GM19468 (cell line): ENCODE measurements around the gene CADM2.

Source experiments
- ATAC-seq: cut with Tn5 transposase; IDR thresholded peaks from one replicate; pipeline ENCODE4 v1.9.1; 2021; ENCODE audit warnings: mild to moderate bottlenecking, moderate library complexity, moderate number of reproducible peaks; ENCODE audit not compliant: unreplicated experiment; ENCODE audit errors: extremely low read depth

The CADM2 gene

DNA sequence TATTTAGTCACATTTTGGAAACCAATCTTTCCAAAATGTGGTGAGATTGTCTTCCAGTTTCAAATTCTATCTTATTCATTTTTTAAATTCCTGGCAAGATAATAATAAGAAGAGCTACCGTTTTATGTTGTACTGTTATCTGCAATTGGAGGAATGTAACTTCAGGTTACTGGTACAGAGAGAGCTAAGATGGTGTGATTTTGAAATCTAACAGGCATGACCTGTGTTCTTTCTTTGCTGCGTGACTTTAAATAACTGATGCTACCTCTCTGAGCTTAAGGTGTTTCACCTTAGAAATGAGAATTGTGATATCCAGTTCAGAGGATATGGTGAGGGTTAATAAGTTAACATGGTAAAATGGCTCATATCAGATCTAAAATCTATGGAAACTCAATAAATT, 21.7 kb downstream of the CADM2 start:
- ATAC-seq = no peak

DNA sequence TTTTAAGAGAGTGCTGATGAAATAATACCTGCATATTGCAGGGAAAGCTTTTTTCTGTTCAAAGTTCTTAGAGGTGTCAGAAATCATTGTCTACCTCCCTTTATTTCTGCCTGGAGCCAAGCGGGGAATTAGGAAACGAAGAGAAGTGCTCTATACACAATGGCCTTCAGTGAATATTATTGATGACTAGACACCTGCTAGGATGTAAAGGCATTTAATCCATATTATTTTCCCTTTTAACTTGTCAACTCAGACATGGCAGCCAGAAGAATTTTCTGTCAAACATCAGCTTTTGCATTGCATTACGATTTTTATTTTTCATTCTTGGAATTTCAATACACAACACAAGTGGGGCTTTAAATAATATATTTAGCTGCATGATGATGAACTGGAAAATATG, 24.7 kb downstream of the CADM2 start:
- ATAC-seq = no peak

DNA sequence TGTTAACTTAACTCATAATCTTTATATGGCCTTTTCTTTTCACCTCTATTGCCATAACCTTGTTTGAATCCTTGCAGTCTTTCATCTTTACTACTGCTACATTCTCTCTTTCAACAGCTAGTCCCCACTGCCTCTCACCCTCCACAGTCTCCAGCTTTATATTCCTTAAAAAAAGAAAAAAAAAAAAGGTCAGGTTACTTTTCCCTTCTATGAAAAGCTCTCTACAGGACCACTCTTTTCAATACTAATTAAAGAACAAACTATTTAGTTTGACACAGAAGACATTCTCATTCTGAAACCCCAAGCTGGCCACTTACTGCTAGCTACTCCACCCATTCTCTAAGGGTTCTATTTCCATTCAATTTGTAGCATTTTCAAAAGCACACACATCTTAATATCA, 25.6 kb downstream of the CADM2 start:
- no peak for ATAC-seq

DNA sequence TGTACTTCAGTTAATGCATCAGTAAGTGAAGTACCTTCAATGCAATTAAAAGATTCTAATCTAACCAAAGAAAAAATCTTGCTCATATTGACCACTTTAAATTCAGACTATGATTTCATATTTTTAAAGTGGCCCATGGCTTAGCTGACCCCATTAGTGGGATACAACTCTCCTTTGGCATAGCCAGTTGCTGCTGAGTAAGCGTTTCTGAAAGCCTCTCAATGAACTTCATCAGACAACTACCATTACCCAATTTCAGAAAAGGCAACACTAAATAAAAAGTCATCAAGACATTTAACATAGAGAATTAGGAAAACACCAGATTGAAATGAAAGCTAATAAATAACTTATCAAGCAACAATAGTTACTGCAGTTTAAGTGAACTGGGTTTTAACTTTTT, 27.0 kb downstream of the CADM2 start:
- no peak for ATAC-seq

DNA sequence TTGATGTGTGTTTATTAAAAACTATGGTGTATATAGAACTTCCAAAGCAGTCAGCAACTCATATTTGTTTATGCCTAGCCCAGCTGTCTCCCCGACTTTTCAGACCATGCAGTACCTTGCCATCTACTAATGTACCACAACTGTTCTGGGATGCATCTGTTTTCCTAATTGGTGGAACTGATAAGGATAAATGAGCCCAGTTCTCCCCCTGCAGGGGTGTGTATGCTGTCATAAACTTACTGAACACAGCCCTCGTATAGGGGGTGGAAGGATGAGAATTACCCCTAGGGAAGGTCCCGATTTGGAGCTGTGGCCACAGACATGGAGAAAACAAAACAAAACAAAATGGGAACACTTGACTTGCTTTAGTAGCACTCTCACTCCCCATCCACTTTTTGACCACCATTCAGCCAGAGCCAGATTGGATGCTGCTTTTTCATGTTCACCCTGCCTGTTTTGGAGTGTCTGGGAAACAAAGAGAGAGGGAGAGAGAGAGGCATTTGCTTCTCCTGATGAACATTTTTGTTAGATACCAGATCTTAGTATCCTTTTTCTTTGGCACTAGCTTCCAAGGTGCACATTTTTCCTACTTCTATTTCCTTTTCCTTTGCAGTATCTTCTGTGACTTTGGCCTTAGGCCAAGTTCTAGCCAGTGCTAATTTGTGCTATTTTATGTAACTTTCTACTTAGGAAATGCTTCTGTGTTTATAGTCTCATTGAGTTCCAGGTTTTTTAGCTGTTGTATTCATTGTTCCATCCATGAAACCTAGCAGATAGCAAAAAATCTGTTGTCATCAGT, 29.1 kb downstream of the CADM2 start:
- no peak for ATAC-seq

DNA sequence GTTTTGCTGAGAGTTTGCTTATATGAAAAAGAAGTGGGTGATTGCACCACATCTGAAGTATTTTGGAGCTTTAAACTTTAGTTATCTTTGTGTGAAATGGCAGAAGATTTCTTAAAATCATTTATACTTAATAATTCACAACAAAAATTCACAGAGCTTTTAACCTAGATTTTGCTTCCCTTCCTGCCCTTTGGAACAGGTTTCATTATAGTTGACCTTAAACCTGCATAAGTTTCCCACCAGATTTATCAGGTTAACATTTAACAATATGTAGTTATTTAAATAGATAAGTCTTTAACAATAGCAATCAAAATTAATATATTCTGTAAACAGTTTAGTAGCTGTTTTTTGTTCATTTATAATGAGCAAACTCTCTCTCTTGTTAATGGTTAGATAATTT, 30.3 kb downstream of the CADM2 start:
- ATAC-seq = no peak

DNA sequence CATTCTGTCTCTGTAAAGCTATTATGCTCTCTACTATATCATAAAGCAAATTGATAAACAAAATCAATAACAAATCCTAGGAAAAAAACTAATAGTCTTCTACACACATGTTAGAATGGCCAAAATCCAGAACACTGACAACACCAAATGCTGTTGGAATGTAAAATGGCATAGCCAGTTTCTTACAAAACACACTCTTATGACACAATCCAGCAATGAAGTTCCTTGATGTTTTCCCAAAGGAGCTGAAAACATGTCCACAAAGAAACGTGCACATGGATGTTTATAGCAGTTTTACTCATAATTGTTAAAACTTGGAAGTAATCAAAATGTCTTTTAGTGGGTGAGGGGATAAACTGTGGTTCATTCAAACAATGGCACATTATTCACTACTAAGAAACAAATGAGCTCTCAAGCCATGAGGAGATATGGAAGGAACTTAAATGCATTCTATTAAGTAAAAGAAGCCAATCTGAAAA, 32.7 kb downstream of the CADM2 start:
- ATAC-seq = no peak

DNA sequence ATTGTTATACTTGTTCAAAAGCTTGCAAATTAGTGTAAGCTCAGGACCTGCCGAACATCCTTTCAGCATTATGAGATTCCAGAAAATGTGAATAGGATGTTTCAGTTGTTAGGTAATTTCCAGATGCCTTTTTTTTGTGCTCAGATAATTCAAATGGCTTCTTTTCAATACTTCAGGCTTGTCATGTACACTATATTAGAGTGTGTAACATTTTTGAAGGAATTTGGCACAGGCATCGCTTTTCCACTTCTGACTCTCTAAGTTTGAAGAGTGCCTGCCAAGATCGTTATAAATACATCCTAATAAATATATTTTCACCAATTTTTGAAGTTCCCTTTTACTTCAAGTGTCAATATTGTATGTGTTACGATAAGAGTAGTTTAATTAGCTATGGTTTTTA, 35.2 kb downstream of the CADM2 start:
- no peak for ATAC-seq

DNA sequence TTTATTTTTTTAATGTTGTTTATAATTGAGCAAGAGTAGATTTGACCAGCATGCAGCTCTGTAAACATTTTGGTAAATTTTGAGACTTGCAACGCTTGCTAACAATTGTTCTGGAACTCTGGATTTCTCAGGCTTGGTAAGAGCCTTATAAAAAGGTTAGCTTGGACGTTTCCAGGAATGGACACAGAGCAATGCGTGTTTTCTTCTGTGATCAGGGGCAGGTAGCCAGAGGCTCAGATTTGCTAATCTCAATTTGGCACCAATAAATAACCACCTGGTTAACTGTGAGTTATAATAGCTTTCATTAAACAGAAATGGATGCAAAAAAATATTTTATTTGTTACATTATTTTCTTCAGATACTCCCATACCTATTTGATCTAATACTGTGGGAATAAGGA, 39.8 kb downstream of the CADM2 start:
- ATAC-seq = no peak

DNA sequence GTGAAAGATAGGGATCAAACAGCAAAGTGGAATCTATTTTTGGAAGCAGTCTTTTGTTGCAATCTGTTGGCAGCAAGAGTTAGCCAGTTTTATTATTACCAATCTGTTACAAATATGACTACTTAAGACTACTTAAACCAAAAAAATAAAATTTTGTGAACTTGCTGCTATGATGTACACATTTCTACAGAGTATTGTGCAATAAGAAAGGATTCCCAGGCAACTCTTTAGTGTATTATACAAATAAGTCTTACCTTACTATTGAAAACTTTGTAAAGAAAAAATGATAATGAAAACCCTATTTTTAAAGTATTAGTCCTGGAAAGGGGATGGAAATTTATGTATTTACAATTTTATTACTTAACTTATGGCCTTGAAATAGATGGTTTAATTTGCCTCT, 44.7 kb downstream of the CADM2 start:
- no peak for ATAC-seq

DNA sequence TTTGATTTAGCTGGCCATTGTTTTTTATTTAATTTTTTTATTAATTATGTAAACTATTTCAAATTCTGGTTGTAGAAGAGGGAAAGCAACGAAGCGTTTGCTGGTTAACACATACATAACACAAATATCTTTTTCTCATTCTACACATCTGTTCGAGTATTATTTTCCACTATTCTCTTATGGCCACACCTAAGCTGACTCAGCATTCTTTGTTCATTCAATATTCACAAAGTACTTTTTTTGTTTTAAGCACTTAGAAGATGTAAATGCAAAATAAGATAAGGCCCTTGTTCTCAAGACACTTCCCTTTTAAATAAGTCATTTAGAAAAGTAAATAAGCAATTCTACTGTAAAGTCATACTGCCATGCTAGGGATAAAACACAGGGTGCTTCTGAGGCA, 45.4 kb downstream of the CADM2 start:
- ATAC-seq = no peak

DNA sequence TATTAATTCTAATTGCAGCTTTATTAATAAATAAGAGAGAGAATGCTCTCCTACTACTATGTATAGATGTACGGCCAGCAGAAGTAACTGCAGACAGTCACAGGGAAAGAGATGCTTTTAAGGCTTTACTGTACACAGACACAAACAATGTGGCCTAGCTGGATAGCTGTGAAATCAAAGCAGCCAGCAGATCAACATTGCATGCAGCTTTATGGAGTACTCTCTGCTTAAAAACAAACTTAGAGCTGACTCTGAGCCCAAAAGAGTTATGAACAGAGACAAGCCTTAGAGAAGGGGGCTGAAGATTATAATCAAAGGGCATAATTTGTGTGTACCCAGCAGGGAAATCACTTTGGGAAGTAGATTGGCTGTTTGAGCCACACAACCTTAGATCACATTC, 47.2 kb downstream of the CADM2 start:
- ATAC-seq = no peak

DNA sequence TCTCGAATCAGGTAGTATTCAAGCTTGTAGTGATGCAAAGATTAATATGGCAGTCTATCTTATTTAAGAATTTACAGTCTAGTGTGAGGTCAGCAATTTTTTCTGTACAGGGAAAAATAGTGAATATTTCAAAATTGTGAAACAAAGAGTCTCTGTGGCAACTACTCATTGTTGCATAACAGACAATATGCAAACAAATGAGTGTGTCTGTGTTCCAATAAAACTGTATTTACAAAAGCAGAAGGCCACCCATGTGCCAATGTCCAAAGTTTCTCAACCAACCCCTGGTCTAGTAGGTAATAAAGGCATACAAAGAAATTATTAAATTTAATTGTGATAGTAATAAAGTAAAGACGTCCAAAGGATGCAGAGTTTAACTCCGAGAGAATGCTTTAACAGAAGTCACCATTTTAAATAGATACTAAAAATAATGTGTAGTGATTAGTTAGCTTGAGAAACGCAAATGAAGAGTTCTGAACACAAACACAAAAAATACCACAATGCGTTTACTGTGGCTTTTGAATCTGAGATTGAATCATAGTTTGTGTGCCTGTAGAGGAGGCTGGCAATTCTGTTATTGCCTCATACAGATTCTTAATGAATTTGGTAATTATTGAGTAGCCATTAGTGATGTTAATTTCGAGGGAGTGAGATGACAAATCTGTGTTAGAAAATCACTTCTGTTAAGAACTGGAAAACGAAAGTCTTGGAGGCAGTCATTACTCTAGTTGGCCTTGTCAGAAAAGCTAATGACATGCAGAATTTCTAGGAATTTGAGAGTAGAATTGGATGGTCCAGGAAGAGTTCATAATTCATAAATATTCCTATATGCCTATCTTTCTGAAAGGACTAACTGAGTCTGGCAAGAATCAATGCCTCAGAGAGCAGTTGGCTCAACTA, 48.7 kb downstream of the CADM2 start:
- no peak for ATAC-seq

DNA sequence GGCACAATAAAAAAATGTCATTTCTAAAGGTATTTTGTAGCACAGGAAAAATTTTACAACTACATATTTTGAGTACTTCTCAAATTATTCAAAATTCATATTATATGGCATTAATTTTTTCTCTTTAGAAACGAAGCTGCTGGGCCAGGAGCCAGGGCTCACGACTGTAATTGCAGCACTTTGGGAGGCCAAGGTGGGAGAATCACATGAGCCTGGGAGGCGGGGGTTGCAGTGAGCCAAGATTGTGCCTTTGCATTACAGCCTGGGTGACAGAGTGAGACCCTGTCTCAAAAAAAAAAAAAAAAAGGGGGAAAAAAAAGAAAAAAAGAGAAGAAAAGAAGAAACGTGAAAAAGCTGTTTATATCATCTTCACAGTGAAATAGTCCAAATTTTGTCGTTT, 62.0 kb downstream of the CADM2 start:
- ATAC-seq = no peak

DNA sequence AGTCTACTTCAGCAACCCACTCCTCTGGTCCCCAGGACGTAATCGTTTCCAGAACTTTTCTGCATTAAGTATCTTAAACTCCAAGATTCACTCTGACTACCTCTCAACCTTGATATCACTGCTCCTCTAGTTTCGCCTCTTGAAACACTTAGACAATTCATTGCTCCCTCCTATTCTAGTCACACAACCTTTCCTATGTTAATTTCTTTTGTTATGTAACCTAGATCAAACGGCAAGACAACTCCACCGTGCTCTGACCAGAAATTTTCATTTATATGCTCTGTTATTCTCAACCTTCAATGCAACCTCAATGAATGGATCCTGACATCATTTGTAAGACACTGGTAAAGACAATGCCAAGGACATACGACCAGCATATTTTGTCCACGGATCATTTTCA, 71.3 kb downstream of the CADM2 start:
- ATAC-seq = no peak

DNA sequence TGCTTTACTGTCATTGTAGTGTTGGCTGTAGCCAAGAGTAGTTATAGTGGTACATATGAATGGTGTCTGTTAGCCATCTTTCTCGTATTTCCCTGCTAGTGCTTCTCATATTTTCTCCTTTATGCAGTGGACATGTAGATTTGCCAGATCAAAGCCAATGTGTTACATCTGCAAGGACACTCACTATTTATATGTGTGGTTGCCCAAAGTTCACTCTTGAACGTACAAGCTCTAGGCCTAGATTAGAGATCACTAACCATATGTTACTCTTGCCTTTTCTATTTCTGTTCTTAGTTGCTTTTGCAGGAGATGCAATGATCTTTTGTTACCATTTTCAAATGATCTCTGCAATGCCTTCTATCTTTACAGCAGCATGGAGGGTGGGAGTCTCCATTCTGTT, 78.4 kb downstream of the CADM2 start:
- no peak for ATAC-seq

DNA sequence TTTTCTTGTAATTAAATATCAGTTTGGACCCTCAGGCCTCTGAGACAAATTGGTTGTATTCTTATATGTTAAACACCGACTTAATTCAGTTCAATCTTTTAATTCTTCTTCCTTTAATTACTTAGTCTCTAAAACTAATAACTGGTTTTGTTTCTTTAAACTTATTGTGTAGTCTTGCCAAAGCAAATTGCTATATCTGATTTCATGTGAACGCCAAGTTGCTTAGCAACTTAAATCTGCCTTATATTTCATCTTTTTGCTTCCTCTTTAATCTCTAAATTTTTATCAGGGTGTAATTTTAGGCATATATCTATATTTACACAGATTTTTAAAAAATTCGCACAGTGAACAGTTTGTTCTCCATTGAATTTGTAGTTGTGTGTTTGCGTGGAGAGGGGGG, 82.2 kb downstream of the CADM2 start:
- ATAC-seq = no peak

DNA sequence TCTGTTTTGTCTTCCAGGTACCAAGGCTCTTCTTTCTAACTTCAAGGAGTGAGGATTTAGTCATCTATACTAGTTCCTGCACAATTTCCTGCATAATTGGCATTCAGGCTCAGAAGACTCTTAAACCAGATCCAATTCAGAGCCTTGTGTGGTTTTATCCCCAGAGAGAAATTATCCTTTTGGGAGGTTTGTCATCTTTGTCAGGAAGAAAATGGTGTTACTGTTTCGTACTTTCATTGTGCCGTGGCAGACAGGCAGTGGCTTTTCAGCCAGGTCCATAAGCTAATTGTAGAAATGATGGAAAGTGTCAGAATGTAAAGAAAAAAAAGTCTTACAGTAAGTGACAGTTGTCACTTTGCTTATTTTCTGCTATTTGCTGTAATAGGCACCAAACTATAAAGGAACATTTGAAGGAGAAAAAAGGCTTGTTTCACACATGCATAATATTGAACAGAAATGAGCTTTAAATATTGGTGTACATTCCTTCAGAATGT, 82.8 kb downstream of the CADM2 start:
- ATAC-seq = no peak

DNA sequence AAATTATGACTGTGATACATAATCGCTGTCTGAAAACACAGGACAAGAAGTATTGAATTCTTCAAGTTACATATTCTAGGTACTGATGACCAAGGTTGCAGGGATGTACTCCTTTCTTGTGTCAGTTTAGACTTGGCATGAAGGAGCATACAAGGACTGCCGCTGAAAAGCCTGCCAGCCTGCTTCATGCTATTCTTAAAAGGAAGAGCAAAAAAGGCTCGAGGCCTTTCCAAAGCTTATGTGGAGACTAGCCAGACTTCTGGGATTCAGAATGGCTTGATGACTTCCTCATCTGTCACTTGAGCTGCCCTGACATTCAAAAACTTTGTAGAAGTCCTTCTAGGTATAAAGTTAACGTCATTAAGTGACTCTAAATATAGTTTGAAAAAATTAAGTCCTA, 92.0 kb downstream of the CADM2 start:
- ATAC-seq = no peak

DNA sequence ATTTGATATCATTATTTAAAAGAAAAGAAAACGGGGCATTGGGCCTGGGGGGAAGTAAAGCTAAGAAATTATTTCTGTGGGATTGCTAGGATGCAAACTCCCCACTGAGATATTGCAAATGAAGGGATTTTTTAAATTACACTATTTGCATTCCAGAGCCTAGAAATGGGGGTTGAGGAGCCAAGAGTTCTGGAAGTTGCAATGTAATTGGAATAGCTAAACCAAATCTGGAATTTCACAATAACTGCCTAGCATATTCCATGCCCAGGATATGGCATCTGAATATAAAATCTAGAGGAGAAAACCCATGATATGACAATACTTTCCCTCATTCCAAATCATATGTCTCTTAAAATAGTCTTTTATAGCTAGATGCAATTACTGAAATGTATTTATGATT, 93.0 kb downstream of the CADM2 start:
- ATAC-seq = no peak

DNA sequence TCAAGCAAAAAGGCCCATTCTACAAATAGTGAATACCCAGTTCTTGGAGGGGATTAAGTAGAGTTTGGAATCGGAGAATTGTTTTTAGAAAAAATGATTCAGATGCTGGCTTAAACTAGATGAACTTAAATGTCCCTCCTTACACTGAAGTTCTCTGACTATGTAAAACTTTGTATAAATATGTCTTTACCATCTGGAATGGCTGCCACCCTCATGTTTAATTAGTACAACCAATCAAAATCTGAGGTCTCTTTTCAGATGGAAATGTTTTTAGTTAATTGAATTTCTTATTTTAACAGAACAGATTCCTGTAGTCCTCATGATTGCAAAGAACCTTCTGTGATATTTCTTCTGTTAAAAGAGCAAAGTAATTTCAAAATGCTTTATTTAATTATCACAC, 94.8 kb downstream of the CADM2 start:
- ATAC-seq = no peak
